Osteocyte (in vitro differentiated cells): ENCODE results near the gene IVD. TPM values are rescaled to one million over a fixed set of nuclear protein-coding genes. Genes with fewer than 3 reads are reported as not detected.

Source experiments
- DNase-seq: peaks from one replicate; pipeline ENCODE4 v3.0.0; 2021; ENCODE audit warnings: mixed read lengths; ENCODE audit not compliant: unreplicated experiment; ENCODE audit errors: extremely low spot score
- H3K27ac Mint-ChIP-seq: one replicate; pipeline ENCODE4 v1.8.0; 2021; ENCODE audit warnings: mild to moderate bottlenecking, mixed read lengths; ENCODE audit not compliant: unreplicated experiment
- H3K27me3 Mint-ChIP-seq: one replicate; pipeline ENCODE4 v1.8.0; 2021; ENCODE audit warnings: mixed read lengths; ENCODE audit not compliant: unreplicated experiment
- H3K36me3 Mint-ChIP-seq: one replicate; pipeline ENCODE4 v1.8.0; 2021; ENCODE audit warnings: mixed read lengths; ENCODE audit not compliant: unreplicated experiment
- H3K4me1 Mint-ChIP-seq: one replicate; pipeline ENCODE4 v1.8.0; 2021; ENCODE audit warnings: mixed read lengths; ENCODE audit not compliant: unreplicated experiment
- H3K4me3 Mint-ChIP-seq: one replicate; pipeline ENCODE4 v1.8.0; 2021; ENCODE audit warnings: mild to moderate bottlenecking, moderate library complexity, mixed read lengths; ENCODE audit not compliant: unreplicated experiment
- H3K9me3 Mint-ChIP-seq: one replicate; pipeline ENCODE4 v1.8.0; 2021; ENCODE audit warnings: mixed read lengths; ENCODE audit not compliant: unreplicated experiment
- long read RNA-seq: library from polyadenylated mRNA; unstranded; transcript quantifications from one replicate; pipeline ENCODE4 v2.0.0, GENCODE V29; 2021
- total RNA-seq: library from RNA; stranded (reverse); gene quantifications from 2 replicates; pipeline ENCODE4 v1.2.1, GENCODE V29; 2021
- TF ChIP-seq, protein P1 (sequence below): fragments of 200-600 bp; sonication (generic); IDR thresholded peaks from 2 replicates; pipeline ENCODE4 v1.5.0; 2021; ENCODE audit warnings: antibody characterized with exemption, mild to moderate bottlenecking, moderate library complexity

IVD gene
- total RNA-seq, result 60.4 and 62.0 TPM in 2 replicates
- long read RNA-seq, transcript IVD-206 (12 exons, 1,809 nt), result major isoform, 168 of 229 reads
- long read RNA-seq, partial matches to known transcripts, result 5 of 229 reads
- long read RNA-seq, other reads (novel, unspliced or antisense), result 56 of 229 reads

DNA sequence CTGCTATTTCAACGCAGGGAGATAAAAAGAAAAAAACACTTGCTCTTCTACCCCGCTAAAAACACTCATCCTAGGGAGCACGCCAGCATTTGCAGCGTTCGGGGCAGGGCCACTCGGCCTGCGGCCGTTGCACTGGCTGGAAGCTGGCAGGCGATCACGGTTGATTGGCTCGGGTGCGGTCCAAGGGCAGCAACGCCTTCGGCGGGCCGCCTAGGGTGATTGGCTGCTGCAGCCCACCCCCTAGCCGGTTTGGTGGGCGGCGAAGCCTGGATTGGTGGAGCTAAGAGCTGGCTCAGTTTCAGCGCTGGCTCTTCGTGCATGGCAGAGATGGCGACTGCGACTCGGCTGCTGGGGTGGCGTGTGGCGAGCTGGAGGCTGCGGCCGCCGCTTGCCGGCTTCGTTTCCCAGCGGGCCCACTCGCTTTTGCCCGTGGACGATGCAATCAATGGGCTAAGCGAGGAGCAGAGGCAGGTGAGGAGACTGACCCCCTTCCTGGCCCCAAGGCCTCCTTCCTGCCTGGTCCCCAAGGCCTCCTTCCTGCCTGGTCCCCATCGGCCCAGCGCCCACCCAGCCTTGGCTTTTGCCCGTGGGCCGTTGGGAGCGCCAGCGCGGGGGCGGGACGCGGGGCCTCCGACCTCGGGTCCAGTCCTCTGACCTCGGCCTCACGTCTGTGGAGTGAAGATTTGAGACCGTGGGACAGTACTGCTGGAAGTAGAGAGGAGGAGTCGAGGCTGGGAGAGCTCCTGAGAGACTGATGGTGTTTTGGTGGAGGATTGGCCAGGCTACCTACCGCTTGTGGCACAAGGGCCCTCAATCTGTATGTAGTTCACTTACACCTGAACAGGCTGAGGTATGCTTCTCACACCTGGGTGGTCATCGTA is at the start of gene IVD:
TSS of gene IVD (plus strand) at position 295 of the 881 bp plus-strand sequence. CDS start at position 328, 33 bp downstream.
- Mint-ChIP-seq H3K4me1 (peaks cover 25% of the 10 kb centered on the region), H3K4me3 (peak within 1 kb of the TSS; percentile 87), H3K36me3 (peaks cover 10% of the 10 kb centered on the region), H3K9me3 (no peaks in the 10 kb centered on the region), H3K27me3 (no peaks in the 10 kb centered on the region), H3K27ac (peak within 1 kb of the TSS; percentile 83)
- TF ChIP-seq, protein P1, sequence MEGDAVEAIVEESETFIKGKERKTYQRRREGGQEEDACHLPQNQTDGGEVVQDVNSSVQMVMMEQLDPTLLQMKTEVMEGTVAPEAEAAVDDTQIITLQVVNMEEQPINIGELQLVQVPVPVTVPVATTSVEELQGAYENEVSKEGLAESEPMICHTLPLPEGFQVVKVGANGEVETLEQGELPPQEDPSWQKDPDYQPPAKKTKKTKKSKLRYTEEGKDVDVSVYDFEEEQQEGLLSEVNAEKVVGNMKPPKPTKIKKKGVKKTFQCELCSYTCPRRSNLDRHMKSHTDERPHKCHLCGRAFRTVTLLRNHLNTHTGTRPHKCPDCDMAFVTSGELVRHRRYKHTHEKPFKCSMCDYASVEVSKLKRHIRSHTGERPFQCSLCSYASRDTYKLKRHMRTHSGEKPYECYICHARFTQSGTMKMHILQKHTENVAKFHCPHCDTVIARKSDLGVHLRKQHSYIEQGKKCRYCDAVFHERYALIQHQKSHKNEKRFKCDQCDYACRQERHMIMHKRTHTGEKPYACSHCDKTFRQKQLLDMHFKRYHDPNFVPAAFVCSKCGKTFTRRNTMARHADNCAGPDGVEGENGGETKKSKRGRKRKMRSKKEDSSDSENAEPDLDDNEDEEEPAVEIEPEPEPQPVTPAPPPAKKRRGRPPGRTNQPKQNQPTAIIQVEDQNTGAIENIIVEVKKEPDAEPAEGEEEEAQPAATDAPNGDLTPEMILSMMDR, result no peak
- peak; percentile 99 for DNase-seq

DNA sequence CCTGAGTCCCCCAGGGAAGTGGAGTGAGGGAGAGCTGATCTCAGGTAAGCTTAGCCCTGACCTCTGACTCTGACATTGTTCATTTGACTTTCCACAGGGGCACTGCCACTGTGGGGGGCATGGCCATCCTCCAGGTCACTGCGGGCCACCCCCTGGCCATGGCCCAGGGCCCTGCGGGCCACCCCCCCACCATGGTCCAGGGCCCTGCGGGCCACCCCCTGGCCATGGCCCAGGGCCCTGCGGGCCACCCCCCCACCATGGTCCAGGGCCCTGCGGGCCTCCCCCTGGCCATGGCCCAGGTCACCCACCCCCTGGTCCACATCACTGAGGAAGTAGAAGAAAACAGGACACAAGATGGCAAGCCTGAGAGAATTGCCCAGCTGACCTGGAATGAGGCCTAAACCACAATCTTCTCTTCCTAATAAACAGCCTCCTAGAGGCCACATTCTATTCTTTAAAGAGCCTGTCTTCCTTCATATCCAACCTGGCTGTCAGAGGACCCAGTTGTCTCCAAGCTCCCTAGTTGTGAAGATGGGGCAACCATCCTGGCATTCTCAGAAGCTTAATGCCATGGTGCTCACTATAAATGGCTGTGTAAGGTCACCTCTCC is 49.5 kb upstream of the IVD start:
- Mint-ChIP-seq H3K9me3 (no peaks in the 10 kb centered on the region), H3K4me1 (peaks cover 34% of the 10 kb centered on the region), H3K4me3 (no peak overlapping the region), H3K36me3 (no peaks in the 10 kb centered on the region), H3K27ac (no peak overlapping the region), H3K27me3 (peaks cover 6% of the 10 kb centered on the region)
- no peak for DNase-seq
- TF ChIP-seq, protein P1, result no peak

DNA sequence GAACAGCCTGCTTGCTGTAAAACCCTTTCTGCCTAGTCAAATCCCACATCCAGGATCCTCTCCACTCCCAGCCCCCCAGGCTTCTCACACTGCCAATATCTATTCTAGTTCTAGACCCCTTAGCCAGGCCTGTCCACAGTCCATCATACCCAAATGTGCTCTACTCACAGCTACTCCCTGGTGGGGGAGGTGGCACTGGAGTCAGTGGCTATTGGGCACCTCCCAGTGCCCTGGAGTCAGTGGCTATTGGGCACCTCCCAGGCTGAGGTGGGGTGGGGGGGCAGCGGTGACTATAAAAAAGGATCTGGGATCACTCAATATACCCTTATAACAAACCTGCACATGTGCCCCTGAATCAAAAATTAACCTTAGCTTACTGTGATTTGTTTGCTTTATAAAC is 48.3 kb upstream of the IVD start:
- H3K4me3 Mint-ChIP-seq, result peak overlapping the region; percentile 69
- H3K9me3 Mint-ChIP-seq, result no peaks in the 10 kb centered on the region
- no peaks in the 10 kb centered on the region for H3K36me3 Mint-ChIP-seq
- H3K4me1 Mint-ChIP-seq, result peaks cover 34% of the 10 kb centered on the region
- DNase-seq, result no peak
- H3K27me3 Mint-ChIP-seq, result peaks cover 6% of the 10 kb centered on the region
- TF ChIP-seq, protein P1, result no peak
- no peak overlapping the region for H3K27ac Mint-ChIP-seq

DNA sequence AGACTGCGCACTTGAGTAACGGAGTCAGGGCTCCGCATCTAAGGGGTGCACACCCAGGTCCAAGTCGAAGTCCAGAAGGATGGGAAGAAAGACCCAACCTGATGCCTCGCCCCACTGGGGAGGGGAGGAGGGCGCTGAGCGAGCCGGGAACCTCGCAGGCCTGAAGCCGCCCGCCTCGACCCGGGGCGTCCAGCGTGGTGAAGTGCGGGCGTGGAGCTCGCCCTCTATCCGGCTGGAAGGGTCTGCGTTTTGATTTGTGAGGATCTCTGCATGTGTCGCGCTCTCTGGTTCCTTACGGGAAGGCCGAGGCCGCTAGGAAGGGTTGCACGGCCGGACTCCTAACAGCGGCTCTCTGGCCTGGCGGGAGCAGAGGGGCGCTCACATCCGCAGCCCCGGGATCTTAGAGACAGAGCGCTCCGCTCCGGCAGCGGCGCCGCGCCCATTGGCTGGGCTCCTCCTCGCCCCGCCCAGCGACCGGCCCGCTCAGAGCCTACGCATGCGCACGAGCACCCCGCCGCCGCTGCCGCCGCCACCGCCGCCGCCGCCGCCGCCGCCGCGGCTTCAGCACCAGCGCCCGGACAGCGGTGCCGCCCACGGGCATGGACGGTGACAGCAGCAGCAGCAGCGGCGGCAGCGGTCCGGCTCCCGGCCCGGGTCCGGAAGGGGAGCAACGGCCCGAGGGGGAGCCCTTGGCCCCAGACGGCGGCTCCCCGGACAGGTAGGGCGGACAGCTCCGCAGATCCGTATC is 47.7 kb upstream of the IVD start, which contains the start of gene DISP2:
TSS of gene DISP2 (plus strand) at position 497 of the 748 bp plus-strand sequence. CDS start at position 600, 103 bp downstream.
- TF ChIP-seq, protein P1, result no peak
- peaks cover 34% of the 10 kb centered on the region for H3K4me1 Mint-ChIP-seq
- H3K27me3 Mint-ChIP-seq, result peaks cover 6% of the 10 kb centered on the region
- no peaks in the 10 kb centered on the region for H3K9me3 Mint-ChIP-seq
- peak within 1 kb of the TSS; percentile 69 for H3K4me3 Mint-ChIP-seq
- no peaks in the 10 kb centered on the region for H3K36me3 Mint-ChIP-seq
- peak; percentile 97 for DNase-seq
- H3K27ac Mint-ChIP-seq, result no peak within 1 kb of the TSS
